GM19238 (cell line): ENCODE measurements around the gene PNMT.

Source experiments
- DNase-seq: peaks from one replicate; pipeline ENCODE4 v3.0.0; 2011; ENCODE audit warnings: low spot score; ENCODE audit not compliant: insufficient read length

Gene PNMT

DNA sequence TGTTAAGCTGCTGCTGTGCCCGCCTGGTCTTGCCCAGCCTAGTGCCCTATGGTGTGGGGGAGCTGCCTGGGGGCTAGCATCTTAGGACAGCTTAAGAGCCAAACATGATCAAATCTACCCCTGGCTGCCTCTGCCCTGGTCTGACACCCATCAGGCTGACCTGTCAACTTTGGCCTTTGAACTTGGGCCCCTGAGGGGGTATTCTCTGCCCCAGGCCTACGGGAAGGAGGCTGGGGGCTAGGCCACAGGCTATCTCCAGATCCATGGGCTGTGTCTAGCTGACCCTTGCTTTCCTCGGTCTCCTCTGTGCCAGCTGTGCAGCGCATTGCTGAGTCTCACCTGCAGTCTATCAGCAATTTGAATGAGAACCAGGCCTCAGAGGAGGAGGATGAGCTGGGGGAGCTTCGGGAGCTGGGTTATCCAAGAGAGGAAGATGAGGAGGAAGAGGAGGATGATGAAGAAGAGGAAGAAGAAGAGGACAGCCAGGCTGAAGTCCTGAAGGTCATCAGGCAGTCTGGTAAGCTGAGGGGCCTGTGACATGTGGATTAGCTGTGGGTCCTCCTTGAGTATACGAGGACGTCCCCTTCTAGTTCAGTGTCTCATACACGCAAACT lies 34.6 kb upstream of the PNMT start:
- DNase-seq, result no peak

DNA sequence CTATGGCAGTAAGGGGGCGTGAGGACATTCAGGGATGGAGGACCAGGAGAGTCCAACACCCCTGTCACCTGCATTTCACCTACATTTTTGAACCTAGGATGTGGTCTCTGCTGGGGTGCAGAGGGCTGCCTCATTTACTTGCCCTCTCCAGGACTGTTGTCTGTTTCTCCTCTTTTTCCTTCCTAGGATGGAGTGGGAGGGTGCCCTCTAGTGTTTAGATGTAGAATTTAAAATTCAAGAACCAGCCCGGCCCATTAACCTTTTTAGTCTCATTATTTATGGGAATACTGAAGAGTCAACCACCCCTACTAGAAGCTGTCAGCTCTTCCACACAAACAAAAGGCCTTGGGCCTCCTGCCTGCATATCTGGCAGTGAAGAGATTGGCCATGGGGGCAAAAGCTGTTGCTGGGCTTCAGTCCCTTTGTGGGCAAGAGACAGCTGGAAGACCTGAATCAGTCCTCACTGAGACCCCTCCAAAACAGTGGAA lies 33.8 kb upstream of the PNMT start:
- no peak for DNase-seq

DNA sequence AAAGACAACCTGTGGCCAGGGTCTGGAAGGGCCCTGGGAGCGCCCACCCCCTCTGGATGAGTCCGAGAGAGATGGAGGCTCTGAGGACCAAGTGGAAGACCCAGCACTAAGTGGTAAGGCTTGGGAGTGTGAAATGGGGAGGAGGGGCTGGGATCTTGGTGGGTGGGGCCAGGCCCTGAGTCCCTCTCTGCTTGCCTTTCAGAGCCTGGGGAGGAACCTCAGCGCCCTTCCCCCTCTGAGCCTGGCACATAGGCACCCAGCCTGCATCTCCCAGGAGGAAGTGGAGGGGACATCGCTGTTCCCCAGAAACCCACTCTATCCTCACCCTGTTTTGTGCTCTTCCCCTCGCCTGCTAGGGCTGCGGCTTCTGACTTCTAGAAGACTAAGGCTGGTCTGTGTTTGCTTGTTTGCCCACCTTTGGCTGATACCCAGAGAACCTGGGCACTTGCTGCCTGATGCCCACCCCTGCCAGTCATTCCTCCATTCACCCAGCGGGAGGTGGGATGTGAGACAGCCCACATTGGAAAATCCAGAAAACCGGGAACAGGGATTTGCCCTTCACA lies 32.6 kb upstream of the PNMT start:
- DNase-seq, result no peak

DNA sequence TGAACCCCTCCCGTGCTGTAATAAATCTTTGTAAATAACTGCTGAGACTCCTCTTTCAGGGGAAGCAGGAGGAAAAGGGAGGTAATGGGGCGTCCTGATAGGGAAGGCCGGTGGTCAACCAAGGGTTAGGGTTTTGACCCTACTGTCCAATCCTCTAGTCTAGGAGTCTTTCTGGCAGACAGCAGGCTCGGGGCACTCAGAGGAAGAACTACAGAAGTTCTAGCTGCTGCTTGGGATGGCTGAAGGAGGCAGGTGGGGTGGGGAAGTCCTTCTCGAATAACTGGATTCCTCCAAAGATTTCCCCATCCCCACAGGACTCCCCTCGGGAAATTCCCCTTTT lies 31.7 kb upstream of the PNMT start:
- no peak for DNase-seq

DNA sequence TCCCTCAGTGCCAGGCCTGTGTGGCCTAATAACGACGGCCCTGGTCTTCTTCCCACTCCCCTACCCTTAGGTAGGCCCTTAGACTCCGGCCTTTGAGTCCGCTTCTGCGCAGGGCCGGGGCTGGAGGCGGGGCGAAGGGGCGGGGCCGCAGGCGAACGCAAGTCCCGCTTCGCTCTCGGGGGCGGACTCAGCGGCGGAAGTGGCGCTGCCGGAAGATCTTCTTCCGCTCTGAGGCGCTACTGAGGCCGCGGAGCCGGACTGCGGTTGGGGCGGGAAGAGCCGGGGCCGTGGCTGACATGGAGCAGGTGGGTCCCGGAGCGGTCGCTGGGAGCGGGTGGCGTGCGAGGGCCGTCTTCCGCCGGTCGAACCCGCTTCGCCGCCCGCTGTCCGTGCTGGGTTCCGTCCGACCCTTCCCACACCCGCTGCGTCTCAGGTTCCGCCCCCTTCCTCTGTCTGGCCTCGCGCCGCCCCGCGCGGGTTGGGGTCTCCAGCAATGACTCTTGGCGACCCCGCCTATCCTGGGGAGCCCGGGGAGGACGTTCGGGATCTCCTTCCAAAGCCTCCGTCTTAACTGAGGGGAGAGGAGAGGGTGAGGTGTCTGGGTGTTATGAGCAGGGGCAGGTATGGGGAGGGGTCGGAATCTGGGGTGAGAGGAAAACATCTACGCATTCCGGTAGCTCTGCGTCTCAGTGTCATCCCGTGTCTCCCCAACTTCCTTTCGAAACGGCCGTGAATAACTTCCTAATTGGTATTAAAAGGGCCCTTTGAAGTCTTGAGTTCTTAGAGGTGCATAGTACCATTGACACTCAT lies 31.1 kb upstream of the PNMT start, which contains the start of gene STARD3:
Gene STARD3 (plus strand): TSS at position 218 of the 810 bp plus-strand sequence. CDS start 16,388 bp downstream, outside the sequence.
- peak; percentile 98 for DNase-seq

DNA sequence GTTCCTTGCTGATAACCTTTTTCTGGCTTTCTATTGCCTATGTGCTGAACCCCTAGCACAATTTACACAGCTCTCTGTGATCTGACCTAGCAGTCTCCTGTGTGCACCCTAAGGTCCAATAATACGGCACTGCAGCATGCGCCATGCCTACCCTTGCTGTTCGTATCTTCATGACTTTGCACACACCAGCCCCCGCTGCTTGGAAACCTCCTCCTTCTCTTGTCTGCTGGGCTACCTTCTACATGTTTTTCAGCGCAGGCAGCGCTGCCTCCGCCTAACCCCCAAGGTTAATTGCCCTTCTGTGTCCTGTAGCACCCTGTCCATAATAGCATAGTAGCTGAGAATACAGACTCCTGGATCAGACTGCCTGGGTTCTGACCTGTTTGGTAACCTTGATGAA lies 29.9 kb upstream of the PNMT start:
- DNase-seq, result no peak

DNA sequence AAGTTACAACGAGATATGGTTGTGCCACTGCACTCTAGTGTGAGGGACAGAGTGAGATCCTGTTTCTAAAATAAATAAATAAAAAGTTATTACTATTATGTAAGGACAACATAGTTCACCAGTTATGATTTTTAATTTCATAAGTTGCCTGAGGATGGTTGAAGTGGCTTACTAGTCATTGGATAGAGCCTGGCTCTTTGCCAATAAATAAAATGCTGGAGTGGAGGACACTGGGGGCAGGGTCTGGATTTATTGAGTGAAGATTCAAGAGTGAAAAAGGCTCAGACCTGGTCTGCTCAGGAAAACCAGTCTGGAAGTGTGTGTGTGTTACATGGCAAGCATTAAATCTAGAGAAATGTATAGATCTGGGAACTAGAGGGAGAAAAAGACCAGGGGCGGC lies 29.2 kb upstream of the PNMT start:
- DNase-seq, result no peak

DNA sequence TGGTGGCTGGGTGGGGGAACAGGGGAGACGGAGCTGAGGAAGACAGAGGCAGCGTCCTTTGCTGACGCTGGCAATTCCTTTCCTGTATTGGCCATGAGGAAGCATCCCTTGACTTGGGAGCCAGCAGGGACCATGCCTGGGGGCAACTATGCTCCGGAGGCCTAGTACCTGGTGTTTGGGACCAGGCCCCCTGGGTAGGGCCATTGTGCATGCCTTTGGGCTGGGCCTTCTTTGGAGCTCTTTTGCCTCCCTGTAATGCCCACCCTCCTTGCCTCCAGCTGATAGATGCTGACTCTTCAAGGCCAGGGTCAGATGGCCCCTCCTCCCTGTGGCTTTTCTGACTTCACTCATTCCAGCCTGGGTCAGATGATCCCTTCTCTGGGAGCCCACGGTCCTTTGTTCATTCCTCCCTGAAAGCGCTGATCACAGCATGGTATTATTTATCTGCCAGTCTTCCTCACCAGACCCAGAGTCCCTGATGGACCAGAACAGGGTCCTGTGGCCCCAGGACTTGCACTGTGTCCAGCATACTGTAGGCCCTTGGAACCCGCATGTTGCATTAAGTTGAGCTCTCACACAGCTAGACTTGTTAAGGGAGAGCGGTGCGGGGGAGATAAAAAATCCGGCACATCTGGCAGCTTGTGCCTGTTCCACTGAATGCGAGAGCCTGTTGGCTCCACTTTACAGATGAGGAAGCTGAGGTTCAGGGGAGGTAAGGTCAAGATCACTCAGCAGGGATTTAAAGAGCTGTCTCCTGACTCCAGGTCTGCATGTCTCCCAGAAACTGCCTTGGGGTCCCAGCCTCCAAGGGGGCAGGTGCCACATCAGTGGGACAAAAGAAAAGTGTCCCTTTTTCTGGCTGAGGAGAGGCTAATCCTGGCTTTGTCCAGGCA lies 28.4 kb upstream of the PNMT start:
- DNase-seq, result no peak

DNA sequence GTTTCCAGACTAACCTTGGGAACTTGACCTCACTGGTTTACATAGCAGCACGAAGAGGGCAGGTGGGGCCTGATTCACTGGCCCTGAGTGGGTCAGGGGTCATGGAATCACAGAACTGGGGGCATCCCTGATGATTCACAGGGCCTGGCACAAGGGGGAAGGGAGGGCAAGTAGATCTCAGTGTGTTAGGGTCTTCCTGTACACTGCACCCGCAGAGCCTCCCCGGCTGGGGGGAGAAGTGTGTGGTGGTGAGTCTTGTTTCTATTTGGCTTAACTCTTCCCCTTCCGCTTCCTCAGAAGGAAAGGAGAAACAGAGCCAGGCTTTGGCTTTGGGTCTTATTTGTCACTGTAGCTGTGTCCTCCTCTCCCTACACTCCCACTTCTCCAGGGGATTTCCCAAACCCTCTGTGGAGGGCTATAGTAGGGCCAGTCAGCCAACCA lies 27.6 kb upstream of the PNMT start:
- DNase-seq, result no peak

DNA sequence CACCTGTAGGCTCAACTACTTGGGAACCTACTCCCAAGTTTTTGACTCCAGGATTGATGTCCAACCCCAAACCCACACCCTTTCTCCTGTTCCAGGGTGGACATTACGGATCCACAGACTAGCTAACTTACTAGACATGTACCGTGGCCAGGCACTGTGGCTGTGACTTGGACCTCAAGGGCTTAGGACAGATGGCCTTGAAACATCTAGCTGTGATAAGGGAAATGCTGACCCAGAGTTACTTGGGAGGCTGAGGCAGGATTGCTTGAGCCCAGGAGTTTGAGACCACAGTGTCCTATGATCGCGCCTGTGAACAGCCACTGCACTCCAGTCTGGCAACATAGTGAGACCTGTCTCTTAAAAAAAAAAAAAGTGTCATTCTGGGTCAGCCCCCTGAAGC lies 27.2 kb upstream of the PNMT start:
- DNase-seq, result no peak

DNA sequence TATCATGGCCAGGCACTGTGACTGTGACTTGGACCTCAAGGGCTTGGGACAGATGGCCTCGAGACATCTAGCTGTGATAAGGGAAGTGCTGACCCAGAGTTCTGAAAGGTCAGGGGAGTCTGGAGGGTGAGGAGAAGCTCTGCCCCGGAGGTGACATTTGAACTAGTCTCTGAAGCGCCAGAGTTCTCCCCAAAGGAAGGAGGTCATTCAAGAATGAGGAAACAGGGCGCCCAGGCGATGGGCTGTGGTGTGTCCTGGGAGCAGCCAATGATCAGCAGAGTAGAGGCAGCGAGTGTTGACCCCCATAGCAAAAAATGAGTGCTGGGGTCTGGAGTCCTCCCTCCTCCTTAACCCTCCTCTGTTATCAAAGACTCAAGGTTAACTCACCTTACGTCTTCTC lies 26.4 kb upstream of the PNMT start:
- DNase-seq, result no peak

DNA sequence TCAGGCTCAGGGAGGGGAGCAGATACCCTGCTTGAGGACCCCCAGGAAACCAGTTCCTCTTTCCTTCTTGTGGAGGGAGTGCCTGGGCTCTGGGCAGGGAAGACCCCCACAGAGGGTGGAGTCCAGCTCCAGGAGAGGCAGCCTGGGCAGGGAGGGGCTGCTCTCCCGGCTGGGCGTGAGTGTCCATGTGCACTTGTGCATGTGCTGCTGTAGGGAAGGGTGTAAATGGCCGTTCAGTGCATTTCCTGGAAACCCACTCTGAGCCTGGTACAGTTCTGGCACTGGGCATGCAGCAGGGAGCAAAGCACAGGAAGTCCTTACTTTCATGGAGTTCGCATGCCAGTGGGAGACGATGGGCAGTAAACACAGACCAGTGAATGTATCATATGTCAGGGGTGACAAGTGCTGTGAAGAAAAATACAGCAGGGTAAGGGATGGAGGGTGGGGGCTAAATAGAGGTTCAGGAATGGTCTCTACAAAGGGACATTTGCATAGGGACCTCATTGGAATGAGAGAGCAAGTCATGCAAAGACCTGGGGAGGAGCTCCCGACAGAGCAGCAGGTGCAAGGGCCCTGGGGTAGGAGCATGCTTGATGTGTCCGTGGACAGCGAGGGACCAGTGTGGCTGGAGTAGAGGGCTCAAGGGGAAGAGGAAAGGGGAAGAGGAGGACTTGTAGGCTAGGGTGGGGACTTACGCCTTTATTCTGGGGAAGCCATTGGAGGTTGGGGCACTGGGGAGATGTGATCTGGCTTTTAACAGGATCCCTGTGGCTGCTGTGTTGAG lies 25.8 kb upstream of the PNMT start:
- no peak for DNase-seq

DNA sequence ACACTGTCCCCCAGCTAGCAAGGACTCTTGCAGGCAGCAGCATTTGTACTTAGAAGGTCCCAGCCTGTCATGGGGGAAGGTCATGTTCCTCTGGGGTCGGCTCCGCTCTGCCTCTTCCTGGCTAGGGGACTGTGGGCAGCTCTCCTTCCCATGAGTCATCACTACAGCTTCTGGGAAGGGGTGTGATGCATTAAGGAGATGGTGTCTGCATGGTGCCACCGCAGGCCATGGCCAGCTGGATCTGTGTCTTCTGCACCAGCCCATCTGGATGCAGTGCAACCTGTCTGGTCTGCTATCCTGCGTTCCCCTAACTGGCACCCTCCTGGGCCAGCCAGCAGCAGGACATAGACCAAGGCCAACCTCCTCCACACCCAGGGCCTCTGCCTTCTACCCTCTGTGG lies 25.0 kb upstream of the PNMT start:
- no peak for DNase-seq

DNA sequence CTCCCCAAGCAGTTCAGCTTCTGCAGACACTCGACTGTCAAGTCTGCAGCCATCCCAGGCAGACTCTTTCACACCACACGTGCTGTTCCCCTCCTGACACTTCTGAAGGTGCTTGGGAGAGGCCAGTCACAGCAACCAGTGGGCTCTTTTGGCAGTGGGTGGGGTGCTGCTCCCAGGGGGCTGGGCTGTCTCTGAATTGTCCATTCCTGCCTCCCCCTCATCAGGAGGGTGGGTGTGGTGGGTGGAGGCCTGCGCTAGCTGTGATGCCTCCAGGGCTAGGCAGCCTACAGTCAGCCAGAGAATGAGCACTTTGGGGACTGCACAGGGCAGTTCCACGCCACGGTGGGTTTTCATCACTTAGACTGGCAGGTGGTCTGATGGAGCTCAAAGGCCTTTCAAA lies 21.0 kb upstream of the PNMT start:
- DNase-seq, result no peak

DNA sequence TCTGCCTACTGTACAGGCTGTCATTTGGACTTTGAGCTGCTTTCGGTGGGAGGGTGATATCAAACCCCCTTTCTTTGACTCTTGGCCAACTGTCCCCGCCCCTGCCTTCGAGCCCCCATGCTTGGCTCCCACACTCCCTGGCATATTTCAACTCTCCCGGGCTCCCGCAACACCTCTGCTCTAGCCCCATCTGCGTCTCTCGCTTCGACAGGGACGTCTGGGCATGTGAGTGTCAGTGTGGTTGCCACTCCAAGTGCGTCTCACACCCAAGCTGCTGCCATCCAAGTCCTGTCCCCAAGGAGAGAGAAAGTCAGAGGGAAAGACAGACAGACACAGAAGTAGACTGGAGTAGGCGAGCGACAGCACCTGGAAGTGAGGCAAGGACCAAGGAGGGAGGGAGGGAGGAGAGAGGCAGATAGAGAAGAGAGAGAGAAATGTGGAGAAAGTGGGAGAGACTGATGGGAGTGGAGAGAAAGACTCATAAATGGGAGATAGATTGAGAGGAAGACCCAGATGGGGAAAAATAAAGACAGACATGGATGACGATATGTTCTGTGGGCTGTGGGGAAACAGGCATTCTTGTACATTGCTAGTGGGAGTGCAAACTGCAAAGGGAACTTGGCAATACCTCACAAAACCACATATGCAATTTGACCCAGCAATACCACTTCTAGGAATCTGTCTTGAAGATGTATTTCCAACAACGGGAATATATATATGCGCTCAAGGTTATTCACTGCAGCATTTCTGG lies 19.5 kb upstream of the PNMT start:
- no peak for DNase-seq

DNA sequence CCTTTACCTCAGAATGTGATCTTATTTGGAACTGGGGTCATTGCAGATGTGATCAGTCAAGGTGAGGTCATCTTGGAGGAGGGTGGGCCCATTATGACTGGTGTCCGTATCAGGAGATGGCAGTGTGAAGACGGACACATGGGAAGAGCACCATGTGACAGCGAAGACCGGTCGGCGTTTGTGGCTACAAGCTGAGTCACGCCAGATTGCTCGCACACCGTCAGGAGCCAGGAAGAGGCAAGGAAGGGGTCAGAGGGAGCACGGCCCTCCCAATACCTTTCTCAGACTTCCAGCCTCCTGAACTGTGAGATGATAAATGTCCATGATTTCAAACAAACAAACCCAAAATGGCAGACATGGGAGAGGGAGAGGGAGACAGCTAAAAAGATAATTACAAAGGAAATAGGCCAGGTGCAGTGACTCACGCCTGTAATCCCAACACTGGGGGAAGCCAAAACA lies 18.1 kb upstream of the PNMT start:
- DNase-seq, result no peak

DNA sequence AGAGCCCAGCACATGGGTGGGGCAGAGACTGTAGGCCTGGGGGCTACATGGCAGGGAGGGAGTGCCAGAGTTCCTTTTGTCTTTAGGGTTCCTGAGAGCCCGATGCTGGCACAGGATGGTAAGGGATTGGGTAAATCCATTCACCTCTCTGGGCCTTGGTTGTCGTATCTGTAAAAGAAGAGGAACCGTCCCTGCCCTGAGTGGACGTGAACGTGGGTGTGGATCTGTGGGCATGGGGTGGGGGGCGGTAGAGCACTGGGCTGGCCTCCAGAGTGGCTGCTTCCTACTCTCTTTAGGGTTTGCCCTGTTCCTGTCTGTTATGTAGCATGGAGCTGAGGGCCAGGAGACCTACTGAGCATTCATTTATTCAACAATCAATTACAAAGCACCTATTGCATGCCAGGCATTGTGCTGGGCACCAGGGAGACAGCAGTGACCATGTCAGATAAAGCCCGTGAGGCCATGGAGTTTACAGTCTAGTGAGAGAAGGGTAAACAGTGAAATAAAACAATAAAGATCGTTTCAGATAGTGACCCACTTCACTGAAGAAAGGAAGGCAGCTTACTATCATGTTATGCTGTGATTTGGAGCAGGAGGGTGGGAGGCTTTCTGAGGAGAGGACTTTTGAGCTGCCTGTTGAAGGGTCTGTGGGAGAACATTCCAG lies 16.2 kb upstream of the PNMT start:
- no peak for DNase-seq

DNA sequence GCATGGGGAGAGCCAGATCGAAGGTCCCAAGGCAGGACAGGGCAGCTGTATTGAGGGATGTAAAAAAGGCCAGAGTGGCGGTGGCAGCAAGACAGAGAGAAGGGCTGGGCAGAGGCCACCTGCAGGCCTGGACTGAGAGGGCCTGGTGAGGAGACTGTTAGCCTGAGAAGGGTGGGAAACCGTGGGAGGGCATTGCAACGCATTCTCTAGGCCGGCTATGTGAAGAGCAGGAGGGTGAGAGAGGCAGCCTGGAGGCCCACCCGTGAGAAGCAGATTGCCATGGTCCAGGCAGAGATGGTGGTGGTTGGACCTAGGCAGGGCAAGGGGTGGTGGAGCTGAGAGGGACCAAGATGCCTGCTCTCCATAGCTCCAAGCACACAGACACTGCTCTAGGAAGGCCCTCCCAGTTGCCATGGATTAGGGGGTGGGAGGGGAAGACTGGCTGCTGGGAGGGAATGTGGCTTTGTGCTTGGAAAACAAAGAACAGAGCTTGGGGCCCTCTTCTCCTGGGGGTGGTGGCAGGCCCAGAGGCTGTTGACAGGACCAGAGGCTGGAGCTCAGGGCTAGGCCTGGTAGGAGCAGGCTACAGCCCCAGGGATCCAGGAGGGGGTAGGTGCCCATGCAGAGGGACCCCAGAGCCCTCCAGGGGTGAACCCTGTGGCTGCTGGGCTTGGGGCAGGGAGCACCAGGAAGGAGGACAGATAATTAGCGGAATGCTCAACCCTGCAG lies 15.5 kb upstream of the PNMT start:
- DNase-seq, result no peak

DNA sequence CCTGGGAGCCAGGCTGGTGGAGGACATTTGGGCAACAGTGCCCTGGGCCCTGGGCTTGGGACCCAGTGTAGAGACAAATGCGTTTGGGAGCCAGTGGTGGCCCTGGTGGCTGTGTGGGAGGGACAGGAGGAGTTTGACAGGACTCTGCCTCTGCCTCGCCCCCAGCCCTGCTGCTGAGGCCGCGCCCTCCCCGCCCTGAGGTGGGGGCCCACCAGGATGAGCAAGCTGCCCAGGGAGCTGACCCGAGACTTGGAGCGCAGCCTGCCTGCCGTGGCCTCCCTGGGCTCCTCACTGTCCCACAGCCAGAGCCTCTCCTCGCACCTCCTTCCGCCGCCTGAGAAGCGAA lies 15.0 kb upstream of the PNMT start:
- no peak for DNase-seq
